Activated CD4-positive, alpha-beta T cell treated with anti-CD3 and anti-CD28 coated beads, Interleukin-2, amount 10 ng/mL, durations not matched to agents 7 days and 5 days (primary cell): ENCODE measurements around the gene DPYSL5. TPM values are rescaled to one million over a fixed set of nuclear protein-coding genes. Genes with fewer than 3 reads are reported as not detected.

Source experiments
- CTCF ChIA-PET: fragments of 350-600 bp; sonication (Branson Sonifier 250); formaldehyde crosslinking; loops from one replicate; lab custom pipeline; 2021; ENCODE audit warnings: antibody characterized with exemption; lab: Charles Lee
- POLR2A ChIA-PET: fragments of 350-600 bp; sonication (Branson Sonifier 250); formaldehyde crosslinking; loops from one replicate; lab custom pipeline; 2021; ENCODE audit warnings: antibody characterized with exemption; lab: Charles Lee
- DNase-seq: peaks from one replicate; pipeline ENCODE4 v3.0.0-alpha.2; 2020
- H3K27ac Mint-ChIP-seq: one replicate; pipeline ENCODE4 v1.8.0; 2021; ENCODE audit warnings: mild to moderate bottlenecking, moderate library complexity, mixed read lengths
- H3K27me3 Mint-ChIP-seq: one replicate; pipeline ENCODE4 v1.8.0; 2021; ENCODE audit warnings: mixed read lengths
- H3K36me3 Mint-ChIP-seq: one replicate; pipeline ENCODE4 v1.8.0; 2021; ENCODE audit warnings: low read depth, mixed read lengths
- H3K4me1 Mint-ChIP-seq: one replicate; pipeline ENCODE4 v1.8.0; 2021; ENCODE audit warnings: mixed read lengths
- H3K4me3 Mint-ChIP-seq: one replicate; pipeline ENCODE4 v1.8.0; 2021; ENCODE audit warnings: mild to moderate bottlenecking, moderate library complexity, mixed read lengths
- H3K9me3 Mint-ChIP-seq: one replicate; pipeline ENCODE4 v1.8.0; 2021; ENCODE audit warnings: mixed read lengths
- total RNA-seq, 2 experiments: library from RNA; stranded (reverse); gene quantifications; one replicate each; pipeline ENCODE4 v1.2.3, GENCODE V29; 2021

The DPYSL5 gene
- total RNA-seq, 2 experiments from 2014 or later: not detected

GRCh38 chr2:26936855-26937254, 88.9 kb downstream of the DPYSL5 start:
- Mint-ChIP-seq H3K4me3 (no peak overlapping the region), H3K36me3 (no peaks in the 10 kb centered on the region), H3K27me3 (peaks cover 2% of the 10 kb centered on the region), H3K27ac (no peak overlapping the region), H3K4me1 (no peaks in the 10 kb centered on the region), H3K9me3 (no peaks in the 10 kb centered on the region)
- POLR2A ChIA-PET: no interaction called here
- CTCF ChIA-PET: no interaction called here
- no peak for DNase-seq

GRCh38 chr2:26938399-26939118, 90.6 kb downstream of the DPYSL5 start:
- no peaks in the 10 kb centered on the region for H3K9me3 Mint-ChIP-seq
- no peak overlapping the region for H3K4me3 Mint-ChIP-seq
- H3K27ac Mint-ChIP-seq: no peak overlapping the region
- no peaks in the 10 kb centered on the region for H3K4me1 Mint-ChIP-seq
- DNase-seq: no peak
- CTCF ChIA-PET: no interaction called here
- no peaks in the 10 kb centered on the region for H3K36me3 Mint-ChIP-seq
- peaks cover 5% of the 10 kb centered on the region for H3K27me3 Mint-ChIP-seq
- POLR2A ChIA-PET: no interaction called here

- no peak for DNase-seq
- POLR2A ChIA-PET: no interaction called here
- Mint-ChIP-seq H3K27ac (no peak overlapping the region), H3K36me3 (no peaks in the 10 kb centered on the region), H3K4me3 (no peak overlapping the region), H3K9me3 (no peaks in the 10 kb centered on the region), H3K27me3 (peaks cover 5% of the 10 kb centered on the region), H3K4me1 (no peaks in the 10 kb centered on the region)
- CTCF ChIA-PET: interaction anchor here (0.7 to 1.0 kb wide), 2 partner anchors 22 to 47 kb away, joined by 3 read pairs; no protein-coding TSS in a partner anchor
These were observed 92.1 kb downstream of the DPYSL5 start for GRCh38 chr2:26940001-26940400.

- H3K36me3 Mint-ChIP-seq: no peaks in the 10 kb centered on the region
- H3K4me3 Mint-ChIP-seq: no peak overlapping the region
- no peak overlapping the region for H3K27ac Mint-ChIP-seq
- no peak for DNase-seq
- peaks cover 5% of the 10 kb centered on the region for H3K27me3 Mint-ChIP-seq
- no peaks in the 10 kb centered on the region for H3K4me1 Mint-ChIP-seq
- ChIA-PET POLR2A (no interaction called here), CTCF (interaction anchor here (0.6 to 2.1 kb wide), 5 partner anchors 20 to 149 kb away, joined by 3 to 13 read pairs (median 3); no protein-coding TSS in a partner anchor)
- H3K9me3 Mint-ChIP-seq: no peaks in the 10 kb centered on the region
These were observed 93.6 kb downstream of the DPYSL5 start for GRCh38 chr2:26941486-26941885.

GRCh38 chr2:26942543-26943295, 94.8 kb downstream of the DPYSL5 start:
- Mint-ChIP-seq H3K4me3 (no peak overlapping the region), H3K36me3 (no peaks in the 10 kb centered on the region), H3K27ac (no peak overlapping the region), H3K4me1 (no peaks in the 10 kb centered on the region), H3K27me3 (peaks cover 5% of the 10 kb centered on the region), H3K9me3 (no peaks in the 10 kb centered on the region)
- peak; percentile 68 for DNase-seq
- POLR2A ChIA-PET: no interaction called here
- CTCF ChIA-PET: interaction anchor here (0.6 to 2.1 kb wide), 7 partner anchors 12 to 236 kb away, joined by 3 to 13 read pairs (median 4); no protein-coding TSS in a partner anchor

GRCh38 chr2:26945991-26946750, 98.2 kb downstream of the DPYSL5 start:
- no peaks in the 10 kb centered on the region for H3K9me3 Mint-ChIP-seq
- H3K27ac Mint-ChIP-seq: no peak overlapping the region
- no peaks in the 10 kb centered on the region for H3K4me1 Mint-ChIP-seq
- CTCF ChIA-PET: no interaction called here
- H3K4me3 Mint-ChIP-seq: no peak overlapping the region
- H3K27me3 Mint-ChIP-seq: peaks cover 5% of the 10 kb centered on the region
- DNase-seq: no peak
- no peaks in the 10 kb centered on the region for H3K36me3 Mint-ChIP-seq
- POLR2A ChIA-PET: no interaction called here

- ChIA-PET CTCF (interaction anchor here (0.6 kb wide), 1 partner anchor 222 kb away, joined by 4 read pairs; no protein-coding TSS in a partner anchor), POLR2A (no interaction called here)
- no peaks in the 10 kb centered on the region for H3K9me3 Mint-ChIP-seq
- H3K27ac Mint-ChIP-seq: no peak overlapping the region
- H3K27me3 Mint-ChIP-seq: peaks cover 5% of the 10 kb centered on the region
- no peaks in the 10 kb centered on the region for H3K4me1 Mint-ChIP-seq
- no peak overlapping the region for H3K4me3 Mint-ChIP-seq
- DNase-seq: no peak
- H3K36me3 Mint-ChIP-seq: no peaks in the 10 kb centered on the region
These were observed 99.2 kb downstream of the DPYSL5 start for GRCh38 chr2:26946841-26947784.

GRCh38 chr2:26948800-26949199, 100.9 kb downstream of the DPYSL5 start:
- Mint-ChIP-seq H3K27ac (no peak overlapping the region), H3K9me3 (no peaks in the 10 kb centered on the region), H3K4me3 (no peak overlapping the region), H3K4me1 (no peaks in the 10 kb centered on the region), H3K36me3 (no peaks in the 10 kb centered on the region), H3K27me3 (peaks cover 5% of the 10 kb centered on the region)
- ChIA-PET POLR2A (no interaction called here), CTCF (no interaction called here)
- DNase-seq: no peak

GRCh38 chr2:26950246-26950645, 102.3 kb downstream of the DPYSL5 start:
- no peaks in the 10 kb centered on the region for H3K36me3 Mint-ChIP-seq
- H3K27me3 Mint-ChIP-seq: peaks cover 17% of the 10 kb centered on the region
- CTCF ChIA-PET: interaction anchor here (1.2 kb wide), 1 partner anchor 11 kb away, joined by 4 read pairs; no protein-coding TSS in a partner anchor
- H3K4me3 Mint-ChIP-seq: no peak overlapping the region
- H3K4me1 Mint-ChIP-seq: no peaks in the 10 kb centered on the region
- no peak for DNase-seq
- H3K9me3 Mint-ChIP-seq: no peaks in the 10 kb centered on the region
- no peak overlapping the region for H3K27ac Mint-ChIP-seq
- POLR2A ChIA-PET: no interaction called here

- POLR2A ChIA-PET: interaction anchor here (0.6 kb wide), 1 partner anchor 29 kb away, joined by 3 read pairs; no protein-coding TSS in a partner anchor
- Mint-ChIP-seq H3K4me1 (no peaks in the 10 kb centered on the region), H3K27me3 (peaks cover 17% of the 10 kb centered on the region), H3K36me3 (no peaks in the 10 kb centered on the region), H3K9me3 (no peaks in the 10 kb centered on the region), H3K4me3 (no peak overlapping the region), H3K27ac (no peak overlapping the region)
- DNase-seq: no peak
- CTCF ChIA-PET: interaction anchor here (1.8 kb wide), 1 partner anchor 10 kb away, joined by 5 read pairs; no protein-coding TSS in a partner anchor
These were observed 103.3 kb downstream of the DPYSL5 start for GRCh38 chr2:26951236-26951635.

- H3K4me3 Mint-ChIP-seq: no peak overlapping the region
- no peaks in the 10 kb centered on the region for H3K4me1 Mint-ChIP-seq
- DNase-seq: no peak
- H3K9me3 Mint-ChIP-seq: no peaks in the 10 kb centered on the region
- ChIA-PET CTCF (interaction anchor here (0.8 to 1.8 kb wide), 2 partner anchors 9 to 64 kb away, joined by 3 to 5 read pairs; no protein-coding TSS in a partner anchor), POLR2A (no interaction called here)
- no peak overlapping the region for H3K27ac Mint-ChIP-seq
- H3K36me3 Mint-ChIP-seq: no peaks in the 10 kb centered on the region
- H3K27me3 Mint-ChIP-seq: peaks cover 20% of the 10 kb centered on the region
These were observed 104.4 kb downstream of the DPYSL5 start for GRCh38 chr2:26952374-26952773.
